Measurements from ENCODE around the gene FAP.

DNA sequence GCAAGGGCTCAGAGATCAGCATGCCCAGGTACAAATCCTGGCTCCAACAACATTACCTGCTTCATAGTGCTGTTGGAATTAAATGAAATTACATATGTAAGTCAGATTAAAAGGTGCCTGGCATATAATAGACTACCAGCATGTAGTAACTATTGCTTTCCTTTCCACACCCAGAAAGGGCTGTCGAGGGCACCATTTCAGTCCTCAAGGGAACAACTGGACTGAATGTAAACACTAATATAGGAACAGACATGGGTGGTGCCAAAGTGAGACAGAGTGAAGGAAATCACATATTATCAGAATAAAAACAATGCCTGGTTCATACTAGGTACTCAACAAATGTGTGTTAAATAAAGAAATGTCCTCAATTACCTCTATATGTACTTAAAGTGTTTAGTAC lies 43.3 kb downstream of the FAP start:
- TF ChIP-seq, protein P1, sequence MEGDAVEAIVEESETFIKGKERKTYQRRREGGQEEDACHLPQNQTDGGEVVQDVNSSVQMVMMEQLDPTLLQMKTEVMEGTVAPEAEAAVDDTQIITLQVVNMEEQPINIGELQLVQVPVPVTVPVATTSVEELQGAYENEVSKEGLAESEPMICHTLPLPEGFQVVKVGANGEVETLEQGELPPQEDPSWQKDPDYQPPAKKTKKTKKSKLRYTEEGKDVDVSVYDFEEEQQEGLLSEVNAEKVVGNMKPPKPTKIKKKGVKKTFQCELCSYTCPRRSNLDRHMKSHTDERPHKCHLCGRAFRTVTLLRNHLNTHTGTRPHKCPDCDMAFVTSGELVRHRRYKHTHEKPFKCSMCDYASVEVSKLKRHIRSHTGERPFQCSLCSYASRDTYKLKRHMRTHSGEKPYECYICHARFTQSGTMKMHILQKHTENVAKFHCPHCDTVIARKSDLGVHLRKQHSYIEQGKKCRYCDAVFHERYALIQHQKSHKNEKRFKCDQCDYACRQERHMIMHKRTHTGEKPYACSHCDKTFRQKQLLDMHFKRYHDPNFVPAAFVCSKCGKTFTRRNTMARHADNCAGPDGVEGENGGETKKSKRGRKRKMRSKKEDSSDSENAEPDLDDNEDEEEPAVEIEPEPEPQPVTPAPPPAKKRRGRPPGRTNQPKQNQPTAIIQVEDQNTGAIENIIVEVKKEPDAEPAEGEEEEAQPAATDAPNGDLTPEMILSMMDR (IDR thresholded peaks at IDR 0.05): no peak
- no peak for TF ChIP-seq POLR2A (IDR thresholded peaks at IDR 0.05)
